DMS79 treated with DMSO at 0.1 percent for 48 hours (cell line): ENCODE measurements around the gene NUDT9.
"Not testable (repeated sequence)": the region's sequence is repeated elsewhere in the genome, so short reads cannot be mapped to it uniquely, and the experiment has no call there.

Experiments used
- DNase-seq: peaks from one replicate; lab custom pipeline; 2025; lab: John Stamatoyannopoulos, UW

The NUDT9 gene

DNA sequence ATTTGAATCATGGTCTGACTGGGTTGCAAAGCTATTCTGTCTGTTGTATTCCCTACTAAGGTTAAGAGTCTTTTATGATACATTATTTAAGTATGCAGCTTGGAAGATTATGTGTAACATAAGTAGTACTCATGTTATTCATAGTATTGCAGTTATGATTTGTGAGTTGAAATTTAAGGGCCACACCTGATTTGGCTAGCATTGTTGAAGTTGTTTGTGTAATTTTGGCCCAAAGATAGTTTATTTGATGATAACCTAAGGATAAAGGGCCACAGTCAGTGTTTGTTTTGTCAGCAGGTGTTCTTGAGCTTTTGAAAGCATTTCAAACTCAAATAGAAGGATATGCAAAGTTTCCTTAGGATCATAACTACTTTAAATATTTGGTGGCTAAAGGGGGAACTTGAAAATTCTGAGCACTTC lies 38.9 kb downstream of the NUDT9 start:
- DNase-seq = no peak

DNA sequence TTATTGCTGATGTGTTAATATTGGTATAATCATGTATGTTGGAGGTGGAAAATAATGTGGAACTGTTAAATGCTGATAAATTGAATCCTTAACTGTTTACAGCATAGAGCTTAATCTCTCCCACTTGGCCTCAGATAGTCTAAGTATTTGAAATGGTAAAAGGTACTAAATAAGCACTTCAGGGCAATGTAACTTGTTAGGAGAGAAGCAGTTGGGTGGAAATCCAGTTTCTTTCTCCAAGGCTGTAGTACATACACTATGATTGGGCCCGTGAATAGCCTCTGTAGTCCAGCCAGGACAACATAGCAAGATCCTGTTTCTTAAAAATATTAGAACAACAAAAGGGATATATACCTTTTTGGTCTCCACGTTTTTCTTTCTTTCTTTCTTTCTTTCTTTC lies 39.7 kb downstream of the NUDT9 start:
- DNase-seq = no peak

DNA sequence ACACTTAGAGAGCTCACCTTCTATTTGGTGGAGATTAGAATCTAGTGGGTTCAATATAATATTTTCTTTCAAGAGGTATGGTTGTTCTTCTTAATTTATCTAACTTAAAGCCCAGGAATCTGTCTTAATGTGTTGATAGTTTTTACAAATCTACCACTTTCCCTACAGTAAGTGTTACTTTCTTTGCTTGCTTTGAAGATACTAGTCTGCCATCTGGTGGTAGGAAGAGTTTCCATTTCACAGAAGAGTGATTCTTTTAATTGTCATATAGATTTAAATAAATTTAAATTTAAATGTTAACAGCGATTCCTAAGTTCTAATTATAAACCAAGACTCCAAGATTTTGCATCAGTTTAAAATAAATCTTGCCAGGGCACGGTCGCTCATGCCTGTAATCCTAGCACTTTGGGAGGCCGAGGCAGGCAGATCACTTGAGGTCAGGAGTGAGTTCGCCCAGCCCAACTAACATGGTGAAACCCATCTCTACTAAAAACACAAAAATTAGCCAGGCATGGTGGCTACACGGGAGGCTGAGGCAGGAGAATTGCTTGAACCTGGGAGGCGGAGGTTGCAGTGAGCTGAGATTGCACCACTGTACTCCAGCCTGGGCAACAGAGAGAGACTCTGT lies 43.5 kb downstream of the NUDT9 start:
- DNase-seq = peak; percentile 10

DNA sequence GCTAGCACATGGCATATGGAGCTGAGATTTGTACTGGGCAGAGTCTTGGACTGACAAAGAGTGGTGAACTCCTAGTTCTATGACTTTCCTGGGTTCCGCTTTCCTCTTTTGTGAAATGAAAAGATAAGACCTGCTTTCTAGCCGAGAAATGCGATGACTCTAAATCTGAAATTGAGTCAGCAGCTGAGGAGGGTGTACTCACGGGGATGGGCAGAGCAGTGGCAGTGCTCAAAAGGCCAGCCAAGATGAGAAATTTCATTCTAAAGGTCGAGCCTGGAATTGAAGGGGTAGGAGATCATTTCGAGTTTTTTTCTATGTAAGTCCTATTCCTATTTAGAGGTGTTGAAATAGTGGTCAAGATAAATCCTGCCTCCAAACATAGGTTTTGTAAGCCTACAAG lies 47.0 kb downstream of the NUDT9 start:
- DNase-seq = no peak

DNA sequence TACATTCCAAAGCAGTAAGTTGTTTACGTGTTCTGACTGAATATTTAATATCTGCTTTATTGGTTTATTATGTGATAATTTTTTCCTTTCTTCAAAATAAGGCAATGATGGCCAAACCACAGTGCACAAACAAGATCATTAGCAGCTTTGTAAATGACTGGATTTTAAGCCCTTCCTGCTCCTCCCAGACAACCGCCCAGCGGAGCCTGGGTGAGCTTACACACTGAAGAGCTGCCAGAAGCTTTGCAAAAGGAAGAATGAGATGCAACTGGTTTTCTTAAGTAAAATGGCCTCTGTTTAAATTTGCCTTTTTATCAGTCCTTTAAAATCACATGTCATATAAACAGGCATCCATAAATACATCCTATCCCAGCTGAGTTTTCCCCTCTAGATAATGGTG lies 54.6 kb downstream of the NUDT9 start:
- no peak for DNase-seq

DNA sequence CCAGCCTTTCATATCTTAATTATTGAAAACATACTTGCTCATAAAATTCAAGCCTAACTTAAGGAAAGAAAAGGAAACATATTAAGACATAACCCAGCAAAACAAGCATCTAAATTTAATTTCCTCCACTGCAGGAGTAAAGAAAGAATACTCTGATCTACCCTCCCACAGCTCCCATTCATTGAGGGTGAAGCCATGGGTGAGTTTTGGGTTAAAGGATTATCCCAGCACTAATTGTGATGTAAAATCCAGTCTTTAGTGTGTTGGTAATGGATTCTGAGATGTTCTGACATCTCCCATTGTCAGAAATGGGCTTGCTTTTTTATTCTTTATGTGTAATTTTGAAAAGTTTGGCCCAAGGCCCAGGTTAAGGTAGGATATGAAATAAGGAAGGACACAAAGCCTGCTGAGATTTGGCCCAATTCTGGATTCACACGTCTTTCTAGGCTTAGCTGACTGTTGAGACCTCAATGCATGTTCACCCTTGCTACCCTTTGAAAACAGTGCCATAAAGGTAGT lies 56.4 kb downstream of the NUDT9 start:
- no peak for DNase-seq

DNA sequence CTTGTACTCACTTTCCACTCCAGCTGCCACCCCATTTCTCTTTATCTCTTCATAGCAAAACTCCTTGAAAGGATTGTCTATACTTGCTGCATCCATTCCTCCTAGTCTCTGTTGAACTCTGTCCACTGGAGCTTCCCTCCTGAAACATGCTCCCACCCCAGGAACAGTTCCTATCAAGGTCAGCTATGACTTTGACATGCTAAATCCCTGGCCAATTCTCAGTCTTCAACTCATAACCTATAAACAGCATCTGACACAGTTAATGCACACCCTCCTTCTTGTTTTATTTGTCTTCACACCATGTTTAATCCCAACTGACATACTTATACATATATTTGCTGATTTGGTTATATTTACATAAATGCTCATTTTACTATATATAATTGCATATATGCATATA lies 59.0 kb downstream of the NUDT9 start:
- no peak for DNase-seq

DNA sequence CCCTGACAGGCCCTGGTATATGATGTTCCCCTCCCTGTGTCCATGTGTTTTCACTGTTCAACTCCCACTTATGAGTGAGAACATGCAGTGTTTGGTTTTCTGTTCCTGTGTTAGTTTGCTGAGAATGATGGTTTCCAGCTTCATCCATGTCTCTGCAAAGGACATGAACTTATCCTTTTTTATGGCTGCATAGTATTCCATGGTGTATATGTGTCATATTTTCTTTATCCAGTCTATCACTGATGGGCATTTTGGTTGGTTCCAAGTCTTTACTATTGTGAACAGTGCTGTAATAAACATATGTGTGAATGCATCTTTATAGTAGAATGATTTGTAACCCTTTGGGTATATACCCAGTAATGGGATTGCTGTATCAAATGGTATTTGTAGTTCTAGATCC lies 60.9 kb downstream of the NUDT9 start:
- not testable (repeated sequence) for DNase-seq

DNA sequence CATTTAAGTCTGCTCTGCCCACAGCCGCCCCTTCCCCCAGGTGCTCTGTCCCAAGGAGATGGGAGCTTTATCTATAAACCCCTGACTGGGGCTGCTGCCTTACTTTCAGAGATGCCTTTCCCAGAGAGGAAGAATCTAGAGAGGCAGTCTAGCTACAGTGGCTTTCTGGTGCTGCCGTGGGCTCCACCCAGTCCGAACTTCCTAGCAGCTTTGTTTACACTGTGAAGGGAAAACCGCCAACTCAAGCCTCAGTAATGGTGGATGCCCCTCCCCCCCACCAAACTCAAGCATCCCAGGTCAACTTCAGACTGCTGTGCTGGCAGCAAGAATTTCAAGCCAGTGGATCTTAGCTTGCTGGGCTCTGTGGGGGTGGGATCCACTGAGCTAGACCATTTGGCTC lies 66.3 kb downstream of the NUDT9 start:
- not testable (repeated sequence) for DNase-seq

DNA sequence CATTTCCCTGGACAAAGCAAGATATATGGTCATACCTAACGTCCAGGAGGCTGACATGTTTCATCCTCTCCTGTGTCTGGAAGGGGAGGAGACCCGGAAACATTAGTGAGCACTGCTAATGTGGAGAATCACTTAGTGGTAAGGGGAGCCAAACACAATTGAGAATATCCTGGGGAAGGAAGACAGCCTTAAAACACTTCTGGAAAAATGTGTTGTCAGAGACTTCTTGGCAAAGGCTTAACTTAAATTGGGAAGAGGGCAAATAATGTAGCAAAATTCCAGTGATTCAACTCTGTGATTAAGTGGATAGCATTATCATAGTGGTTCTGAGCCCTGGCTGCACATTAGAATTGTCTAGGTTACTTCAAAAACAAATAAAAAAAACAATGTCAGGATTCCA lies 67.3 kb downstream of the NUDT9 start:
- no peak for DNase-seq

DNA sequence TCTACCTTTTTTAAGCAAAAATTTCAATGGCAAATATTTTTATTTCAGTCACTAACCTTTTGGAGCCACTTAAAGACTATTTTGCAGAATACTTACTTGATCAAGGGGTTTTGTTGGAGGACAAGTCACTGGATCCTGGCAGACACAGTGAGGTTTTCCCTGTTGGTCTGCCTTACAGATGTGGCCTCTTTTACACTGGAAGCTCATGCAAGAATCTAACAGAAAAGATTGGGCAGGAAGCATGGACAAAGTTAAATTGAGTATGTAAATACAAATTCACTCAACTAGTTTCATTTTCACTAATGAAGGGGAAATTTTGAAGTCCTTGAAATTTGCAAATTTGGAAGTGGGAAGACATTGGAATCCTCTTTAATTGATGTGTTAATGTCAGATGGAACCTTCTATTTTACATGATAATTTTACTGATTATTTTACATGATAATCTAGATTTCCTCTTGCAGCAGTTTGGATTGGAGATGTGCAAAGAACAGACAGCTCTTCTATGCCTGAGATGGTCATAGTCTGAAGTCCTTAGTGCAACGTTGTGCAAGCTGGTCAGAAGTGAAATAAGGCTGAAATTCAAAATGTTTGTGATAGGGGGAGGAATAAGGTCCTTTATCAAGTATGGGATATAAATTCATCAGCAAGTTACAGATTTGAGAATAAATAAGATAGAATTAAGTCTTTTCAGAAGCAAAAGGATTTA lies 68.4 kb downstream of the NUDT9 start:
- no peak for DNase-seq

DNA sequence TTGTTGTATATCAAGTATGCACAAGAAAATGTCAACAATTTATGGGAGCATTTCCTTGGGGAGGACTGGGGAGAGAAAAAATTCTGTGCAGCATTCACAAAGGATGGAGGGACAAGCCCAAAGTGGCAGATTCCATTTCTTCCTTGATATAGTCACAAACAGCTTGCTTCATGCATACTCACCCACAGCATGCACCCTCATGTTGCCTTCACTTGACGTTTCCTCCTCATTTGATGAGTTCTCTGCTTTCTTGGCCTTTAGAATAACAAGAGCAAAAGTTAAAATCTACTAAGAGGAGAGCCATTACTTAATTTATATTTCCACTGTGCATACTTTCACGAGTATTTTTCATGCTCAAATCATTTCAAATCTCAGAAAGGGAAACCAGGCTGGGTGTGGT lies 69.1 kb downstream of the NUDT9 start:
- DNase-seq = no peak

DNA sequence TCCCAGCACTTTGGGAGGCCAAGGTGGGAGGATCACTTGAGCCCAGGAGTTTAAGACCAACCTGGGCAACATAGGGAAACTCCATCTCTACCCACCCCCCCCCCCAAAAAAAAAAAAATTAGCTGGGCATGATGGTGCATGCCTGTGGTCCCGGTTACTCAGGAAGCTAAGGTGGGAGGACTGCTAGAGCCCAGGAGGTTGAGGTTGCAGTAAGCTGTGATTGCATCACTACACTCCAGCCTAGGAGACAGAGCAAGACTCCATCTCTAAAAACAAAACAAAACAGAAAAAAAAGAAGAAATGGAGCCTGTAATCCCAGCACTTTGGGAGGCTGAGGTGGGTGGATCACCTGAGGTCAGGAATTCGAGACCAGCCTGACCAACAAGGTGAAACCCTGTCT lies 69.5 kb downstream of the NUDT9 start:
- DNase-seq = not testable (repeated sequence)

DNA sequence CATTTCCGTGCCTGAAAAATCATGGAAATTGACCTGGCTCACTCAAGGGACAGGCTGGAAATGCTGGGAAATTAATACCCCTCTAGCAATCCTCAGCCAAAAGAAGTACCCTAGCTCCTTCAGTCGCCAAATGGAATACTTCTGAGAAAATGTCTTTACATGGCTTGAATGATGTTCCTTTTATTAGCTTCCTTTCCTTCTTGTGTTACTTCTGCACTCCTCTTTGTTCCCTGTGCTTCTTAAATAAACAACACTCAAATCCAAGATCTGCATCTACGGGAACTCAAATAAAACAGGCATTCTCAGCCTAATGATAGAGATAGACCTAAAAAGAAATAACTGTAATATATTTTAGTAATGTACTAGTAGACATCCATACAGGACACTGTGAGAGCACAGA lies 70.7 kb downstream of the NUDT9 start:
- DNase-seq = no peak

DNA sequence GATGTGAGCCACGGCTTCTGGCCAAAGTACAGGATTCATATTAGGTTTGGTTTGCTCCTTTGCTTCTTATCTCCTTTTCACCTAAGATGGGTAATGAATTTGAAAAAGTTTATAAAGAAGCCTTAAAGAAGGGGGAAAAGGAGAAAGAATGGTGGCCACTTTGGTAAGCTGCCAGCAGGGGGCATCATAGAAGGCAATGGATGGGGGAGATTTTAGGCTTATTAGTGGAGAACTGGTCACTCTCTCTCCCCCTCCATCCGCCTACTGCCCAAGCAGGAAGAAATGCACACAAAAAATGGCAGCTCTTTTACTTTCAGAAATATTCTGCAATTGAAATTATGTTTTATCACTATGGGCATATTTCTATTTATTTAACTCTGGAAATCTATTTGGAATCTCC lies 74.8 kb downstream of the NUDT9 start:
- no peak for DNase-seq

DNA sequence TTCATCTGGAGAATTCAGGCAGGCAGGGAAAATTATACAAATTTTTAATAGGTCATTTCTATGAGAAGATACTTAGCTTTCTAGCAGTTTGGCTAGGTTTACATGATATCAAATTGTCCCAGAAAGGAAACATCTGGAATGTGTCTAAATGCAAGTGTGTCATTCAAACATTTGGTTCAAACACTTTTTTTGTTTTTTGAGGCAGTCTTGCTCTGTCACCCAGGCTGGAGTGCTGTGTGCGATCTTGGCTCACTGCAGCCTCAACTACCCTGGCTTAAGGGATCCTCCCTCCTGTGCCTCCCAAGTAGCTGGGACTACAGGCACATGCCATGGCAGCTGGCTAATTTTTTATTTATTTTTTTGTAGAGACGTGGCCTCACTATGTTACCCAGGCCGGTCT lies 75.2 kb downstream of the NUDT9 start:
- DNase-seq = no peak

DNA sequence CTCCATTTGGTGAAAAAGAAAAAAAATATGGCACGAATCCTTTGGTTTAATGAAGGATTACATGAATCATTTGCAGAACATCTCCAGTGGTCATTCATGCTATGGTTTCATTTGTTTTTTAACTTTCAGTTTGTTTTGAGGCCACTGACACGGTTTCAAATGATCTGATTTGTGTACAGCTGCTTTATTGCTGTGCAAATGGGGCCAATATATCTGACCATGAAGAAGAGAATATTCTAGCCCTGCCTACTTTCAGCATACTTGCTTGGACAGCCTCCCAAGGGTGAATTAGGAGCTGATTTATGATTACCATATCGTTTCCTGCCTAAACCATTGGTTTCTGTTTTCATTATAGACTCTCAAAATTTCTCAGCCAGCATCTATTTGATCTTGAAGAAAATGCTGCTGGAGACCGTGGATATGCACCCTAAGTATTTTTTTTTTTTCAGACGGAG lies 76.1 kb downstream of the NUDT9 start:
- DNase-seq = no peak

DNA sequence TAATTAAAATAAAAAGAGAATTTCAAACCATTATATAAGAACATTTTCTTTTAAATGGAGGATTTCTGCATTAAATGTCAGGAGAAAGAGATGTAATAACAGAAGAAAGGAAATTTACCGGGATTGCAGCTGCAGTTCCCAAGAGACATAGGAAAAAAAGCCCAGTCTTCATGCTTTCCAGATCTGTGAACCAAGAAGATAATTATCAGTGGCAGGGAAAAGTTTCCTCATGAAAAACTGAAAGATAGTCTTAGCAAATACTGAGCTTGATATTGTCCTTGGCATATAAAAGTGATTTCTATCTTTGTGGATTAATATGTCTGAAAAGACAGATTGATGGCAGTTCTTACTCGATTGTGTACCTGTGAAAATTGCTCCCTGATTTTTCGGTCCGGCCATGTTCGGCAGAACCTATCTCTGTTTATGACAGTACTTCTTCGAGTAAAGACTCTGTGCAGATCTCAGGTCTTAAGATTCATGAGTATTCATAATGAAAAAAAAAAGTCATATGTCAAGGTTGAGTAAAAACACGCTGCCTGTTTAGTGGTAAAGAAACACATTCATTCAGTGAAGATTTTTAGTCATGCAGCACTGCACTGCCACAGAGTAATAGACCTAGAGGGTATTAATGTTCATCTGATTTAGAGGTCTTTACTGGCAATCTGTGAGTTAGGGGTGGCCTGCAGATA lies 77.2 kb downstream of the NUDT9 start:
- no peak for DNase-seq

DNA sequence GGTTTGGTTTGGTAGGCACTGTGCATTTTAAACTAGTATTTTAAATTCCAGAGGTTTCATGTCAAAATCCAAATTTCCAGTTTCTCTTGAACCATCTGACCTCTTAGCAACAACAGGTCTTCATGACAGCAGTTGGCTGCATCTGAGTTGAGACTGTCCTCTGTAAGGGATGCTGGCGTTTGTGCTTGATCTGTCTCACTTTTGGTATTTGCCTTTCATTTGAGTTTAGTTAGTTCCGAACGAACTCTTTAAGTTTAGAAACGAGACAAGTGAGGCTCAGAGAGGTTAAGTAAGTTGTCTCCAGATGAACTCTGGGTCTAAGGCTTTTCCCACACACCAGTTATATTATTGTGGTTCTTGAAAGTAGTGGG lies 77.7 kb downstream of the NUDT9 start:
- DNase-seq = no peak

DNA sequence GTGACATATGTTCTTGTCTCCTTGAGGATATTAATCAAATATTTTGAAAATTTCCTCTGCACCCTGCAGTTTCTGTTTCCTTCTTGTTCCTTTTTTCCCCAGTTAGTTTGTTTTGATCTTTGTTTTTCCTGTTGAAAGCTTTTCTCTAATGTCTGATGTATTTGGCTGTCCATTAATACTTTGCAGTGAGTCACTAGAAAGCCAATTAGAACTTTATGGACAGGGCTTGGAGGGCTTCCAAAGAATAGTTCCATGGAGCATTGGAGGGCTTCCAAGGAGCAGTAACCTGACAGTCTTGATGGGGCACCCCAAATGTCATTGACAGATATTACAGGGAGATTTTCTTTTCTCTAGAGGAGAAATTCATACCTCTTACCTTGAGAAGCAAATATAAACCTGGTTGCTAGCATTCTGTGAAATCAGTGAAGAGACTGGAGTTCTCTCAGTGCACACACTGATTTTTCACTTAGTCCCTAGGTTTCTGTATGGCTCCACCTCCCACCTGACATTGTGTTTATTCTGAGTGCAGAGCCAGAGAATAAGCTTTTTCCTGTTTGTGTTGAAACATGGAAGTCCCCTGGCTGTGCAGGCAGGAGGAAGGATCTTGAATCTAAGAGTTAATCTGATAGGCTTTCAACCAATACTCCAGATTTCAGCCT lies 80.3 kb downstream of the NUDT9 start:
- peak; percentile 65 for DNase-seq

DNA sequence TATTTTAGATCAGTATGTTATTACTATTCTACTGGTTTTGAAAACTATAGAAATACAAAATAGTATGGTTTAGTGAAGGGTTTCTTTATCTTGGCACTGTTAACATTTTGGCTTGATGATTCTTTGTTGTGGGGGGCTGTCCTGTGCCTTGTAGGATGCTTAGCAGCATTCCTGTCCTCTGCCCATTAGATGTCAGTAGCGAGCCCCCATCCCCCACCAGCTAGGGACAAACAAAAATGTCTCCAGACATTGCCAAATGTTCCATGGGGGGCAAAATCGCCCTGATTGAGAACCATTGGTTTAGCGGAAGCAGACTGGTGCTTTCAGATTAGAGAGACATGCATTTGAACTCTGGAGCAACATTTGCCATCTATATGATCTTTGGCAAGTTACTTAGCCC lies 83.5 kb downstream of the NUDT9 start:
- no peak for DNase-seq

DNA sequence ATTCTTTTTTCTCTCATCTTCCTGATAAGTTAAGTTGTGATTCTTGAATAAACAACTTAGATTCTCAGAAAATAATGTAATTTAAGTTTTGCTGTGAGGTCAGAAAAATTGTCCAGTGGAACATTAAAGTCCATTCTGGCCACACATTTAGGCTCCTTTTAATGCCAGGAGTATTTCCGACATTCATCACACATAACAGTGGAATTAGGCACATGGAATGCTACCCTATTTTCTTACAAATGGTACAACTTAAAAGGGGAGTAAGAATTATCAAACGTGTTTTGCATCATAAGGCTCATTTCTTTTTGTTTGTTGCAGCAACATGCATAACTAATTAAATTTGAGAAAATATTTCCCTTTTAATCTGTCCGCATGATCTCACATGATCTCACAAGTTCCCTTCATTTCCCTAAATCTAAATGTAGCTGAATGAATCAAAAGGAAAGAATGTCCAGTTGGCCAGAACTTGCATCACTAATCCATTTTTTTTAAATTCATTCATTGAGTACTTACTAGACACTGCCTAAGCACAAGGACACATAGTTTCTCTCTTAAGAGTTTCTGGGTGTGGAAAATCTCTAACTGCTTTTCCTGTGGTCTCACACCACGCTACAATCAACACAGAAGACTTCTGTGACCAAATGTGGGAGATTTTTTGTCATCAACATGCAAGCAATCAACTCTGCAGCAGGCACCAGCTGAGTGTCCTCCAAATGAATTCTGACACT lies 84.8 kb downstream of the NUDT9 start:
- no peak for DNase-seq
